Bronchial epithelial cell (primary cell): ENCODE measurements around the gene WDR86. TPM values are rescaled to one million over a fixed set of nuclear protein-coding genes. Genes with fewer than 3 reads are reported as not detected.
A peak's percentile ranks its signal among the peaks of the same experiment; 100 is the strongest.

ENCODE experiments used
- DNase-seq: peaks from one replicate; pipeline ENCODE4 v3.0.0-alpha.2; 2010; ENCODE audit warnings: low read depth
- FAIRE-seq: peaks from 2 replicates; lab custom pipeline; 2011; peaks lifted over from hg19 to GRCh38; lab: Jason Lieb, UNC
- H3K27me3 ChIP-seq: 2 replicates; pipeline ENCODE4 v1.5.1; 2011; ENCODE audit warnings: low read length; ENCODE audit not compliant: control insufficient read depth, insufficient read depth
- H3K36me3 ChIP-seq: 2 replicates; pipeline ENCODE4 v1.5.1; 2011; ENCODE audit warnings: low read length; ENCODE audit not compliant: control insufficient read depth, insufficient read depth
- H3K4me3 ChIP-seq: 2 replicates; pipeline ENCODE4 v1.5.1; 2011; ENCODE audit warnings: mild to moderate bottlenecking, low read depth, low read length, control low read depth
- total RNA-seq: library from RNA; depleted of rRNA; stranded (reverse); fragments of >200 nt; gene quantifications from 2 replicates; pipeline ENCODE4 v1.2.1, GENCODE V29; 2014
- TF ChIP-seq, protein P1 (sequence below): IDR thresholded peaks from 2 replicates; pipeline ENCODE4 v1.5.1; 2011; ENCODE audit warnings: mild to moderate bottlenecking, moderate library complexity, low read length, control low read depth, inconsistent platforms; ENCODE audit not compliant: insufficient read depth, severe bottlenecking

The WDR86 gene
- total RNA-seq, 1 donor from 2014 or later = 0.79 TPM

DNA sequence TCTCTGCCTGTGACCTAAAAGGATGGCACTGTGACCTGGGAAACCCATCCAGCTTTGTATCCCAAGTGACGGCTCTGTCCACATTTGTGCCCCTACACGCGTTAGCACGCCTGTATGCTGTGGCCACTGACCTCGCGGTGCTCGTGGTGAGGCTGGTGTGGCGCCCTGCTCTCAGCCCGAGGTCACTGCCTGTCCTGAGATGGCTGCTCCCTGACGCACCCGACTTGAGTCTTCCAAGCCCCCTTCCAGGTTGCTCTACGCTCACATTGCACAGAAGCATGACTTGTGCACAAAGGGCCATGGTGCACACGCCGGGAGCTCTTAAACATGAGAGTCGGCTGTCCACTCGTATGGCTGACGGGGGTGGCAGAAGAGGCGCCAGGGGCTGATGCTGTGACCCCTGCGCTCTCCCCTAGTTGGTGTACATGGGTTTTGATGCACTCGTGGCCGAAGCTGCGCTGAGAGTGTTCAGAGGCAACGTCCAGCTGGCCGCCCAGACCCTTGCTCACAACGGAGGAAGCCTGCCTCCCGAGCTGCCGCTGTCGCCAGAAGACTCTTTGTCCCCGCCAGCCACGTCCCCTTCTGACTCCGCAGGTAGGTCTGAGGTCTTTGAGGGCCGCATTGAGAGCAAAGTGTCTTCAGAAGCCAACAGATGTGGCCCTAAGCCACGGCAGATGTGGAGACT is 33.5 kb downstream of the WDR86 start:
- FAIRE-seq (peak; percentile 7), DNase-seq (no peak)
- Histone ChIP-seq H3K36me3 (peaks cover 9% of the 10 kb centered on the region), H3K4me3 (no peak overlapping the region), H3K27me3 (peaks cover 3% of the 10 kb centered on the region)
- TF ChIP-seq, protein P1, sequence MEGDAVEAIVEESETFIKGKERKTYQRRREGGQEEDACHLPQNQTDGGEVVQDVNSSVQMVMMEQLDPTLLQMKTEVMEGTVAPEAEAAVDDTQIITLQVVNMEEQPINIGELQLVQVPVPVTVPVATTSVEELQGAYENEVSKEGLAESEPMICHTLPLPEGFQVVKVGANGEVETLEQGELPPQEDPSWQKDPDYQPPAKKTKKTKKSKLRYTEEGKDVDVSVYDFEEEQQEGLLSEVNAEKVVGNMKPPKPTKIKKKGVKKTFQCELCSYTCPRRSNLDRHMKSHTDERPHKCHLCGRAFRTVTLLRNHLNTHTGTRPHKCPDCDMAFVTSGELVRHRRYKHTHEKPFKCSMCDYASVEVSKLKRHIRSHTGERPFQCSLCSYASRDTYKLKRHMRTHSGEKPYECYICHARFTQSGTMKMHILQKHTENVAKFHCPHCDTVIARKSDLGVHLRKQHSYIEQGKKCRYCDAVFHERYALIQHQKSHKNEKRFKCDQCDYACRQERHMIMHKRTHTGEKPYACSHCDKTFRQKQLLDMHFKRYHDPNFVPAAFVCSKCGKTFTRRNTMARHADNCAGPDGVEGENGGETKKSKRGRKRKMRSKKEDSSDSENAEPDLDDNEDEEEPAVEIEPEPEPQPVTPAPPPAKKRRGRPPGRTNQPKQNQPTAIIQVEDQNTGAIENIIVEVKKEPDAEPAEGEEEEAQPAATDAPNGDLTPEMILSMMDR = no peak

DNA sequence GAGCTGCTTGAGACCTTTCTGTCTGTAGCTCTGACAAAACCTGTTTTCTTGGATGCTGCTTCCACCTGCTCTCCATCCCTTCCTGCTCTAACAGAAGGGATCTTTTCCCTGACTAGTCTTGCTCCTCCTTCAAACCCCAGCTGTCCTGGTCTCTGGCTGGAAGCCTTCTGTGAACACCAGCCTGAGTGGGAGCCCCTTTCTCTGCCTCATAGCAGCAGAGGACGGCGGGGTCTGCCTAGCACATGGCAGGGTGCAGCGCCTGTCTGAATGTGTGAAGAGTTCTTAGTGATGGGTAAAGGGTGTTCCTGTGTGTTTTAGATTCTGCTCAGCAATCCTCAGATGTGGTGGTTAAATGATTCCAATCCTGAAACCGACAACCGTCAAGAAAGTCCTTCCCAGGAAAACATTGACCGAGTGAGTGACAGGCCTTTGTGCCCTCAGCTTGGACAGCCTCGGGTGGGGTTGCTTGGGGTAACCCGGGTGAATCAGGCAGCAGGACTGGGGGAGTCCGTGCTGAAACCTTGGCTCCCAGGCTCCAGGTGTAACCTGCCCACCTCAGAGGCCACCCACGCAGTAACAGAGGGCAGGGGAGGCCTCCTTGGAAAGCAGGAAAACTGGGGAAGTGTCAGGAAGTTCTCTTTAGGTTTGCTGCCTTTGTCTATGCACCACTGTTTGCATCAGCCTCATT is 34.2 kb downstream of the WDR86 start:
- Histone ChIP-seq H3K36me3 (peaks cover 9% of the 10 kb centered on the region), H3K4me3 (no peak overlapping the region), H3K27me3 (no peaks in the 10 kb centered on the region)
- DNase-seq (no peak), FAIRE-seq (no peak)
- TF ChIP-seq, protein P1 = no peak

DNA sequence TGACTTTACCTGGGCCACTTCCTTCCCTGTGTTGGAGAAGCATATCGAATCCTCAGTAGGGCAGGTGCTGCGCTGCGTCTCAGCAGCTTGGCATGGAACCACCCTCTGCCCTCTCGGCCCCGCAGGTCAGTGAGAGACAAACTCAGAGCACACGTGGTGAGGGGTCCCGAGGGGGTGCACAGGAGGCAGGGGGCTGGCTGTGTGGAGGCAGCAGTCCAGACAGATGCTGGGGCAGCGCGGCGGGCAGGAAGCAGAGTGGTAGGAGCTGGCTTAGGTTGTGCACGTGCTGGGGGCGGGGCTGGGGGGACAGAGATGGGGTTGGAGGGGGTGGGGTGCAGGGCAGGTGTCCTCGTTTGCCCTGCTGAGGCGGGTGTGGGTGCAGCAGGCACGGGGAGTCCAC is 35.1 kb downstream of the WDR86 start:
- TF ChIP-seq, protein P1 = no peak
- Histone ChIP-seq H3K27me3 (no peaks in the 10 kb centered on the region), H3K4me3 (no peak overlapping the region), H3K36me3 (peaks cover 11% of the 10 kb centered on the region)
- DNase-seq (no peak), FAIRE-seq (no peak)

DNA sequence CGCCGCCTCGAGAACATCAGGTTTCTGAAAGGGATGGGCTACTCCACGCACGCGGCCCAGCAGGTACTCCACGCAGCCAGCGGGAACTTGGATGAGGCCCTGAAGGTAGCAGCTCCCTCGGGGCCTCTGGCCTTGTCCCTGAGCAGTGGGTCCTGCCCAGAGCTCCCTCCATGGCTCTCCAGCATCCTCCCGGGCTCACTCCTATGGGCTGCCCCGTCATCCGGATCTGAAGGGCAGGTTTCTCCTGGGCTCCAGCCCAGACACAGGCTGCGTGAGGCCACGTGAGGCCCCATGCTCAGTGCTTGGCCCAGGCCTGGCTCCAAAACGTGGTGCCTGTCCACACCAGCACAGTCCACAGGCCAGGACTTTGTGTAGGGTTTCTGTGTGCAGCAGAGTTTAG is 35.7 kb downstream of the WDR86 start:
- TF ChIP-seq, protein P1 = no peak
- FAIRE-seq (no peak), DNase-seq (no peak)
- no peak overlapping the region for H3K4me3 ChIP-seq
- peaks cover 14% of the 10 kb centered on the region for H3K36me3 ChIP-seq
- H3K27me3 ChIP-seq = no peaks in the 10 kb centered on the region

DNA sequence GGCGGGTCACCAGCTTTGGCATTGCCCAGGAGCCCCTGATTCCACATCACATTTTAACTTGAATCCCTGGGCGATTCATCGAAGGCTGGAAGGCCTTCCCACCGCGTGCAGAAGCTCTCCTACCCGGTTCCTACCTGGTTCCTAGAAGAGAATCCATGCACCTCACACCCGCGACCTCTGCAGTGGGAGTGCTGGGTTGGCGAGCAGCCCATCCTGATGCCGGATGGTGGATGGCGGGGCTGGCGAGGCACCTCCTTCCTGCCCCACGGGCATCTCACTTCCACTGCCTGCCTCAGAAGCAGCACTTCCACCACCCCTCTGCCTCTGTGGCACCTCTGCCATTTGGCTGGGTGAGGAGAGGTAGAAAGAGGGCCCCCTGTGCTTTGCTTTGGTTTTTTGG is 36.2 kb downstream of the WDR86 start:
- no peak for DNase-seq
- no peak for FAIRE-seq
- TF ChIP-seq, protein P1 = no peak

More for the DNA sequence above, 36.2 kb downstream of the WDR86 start:
- Histone ChIP-seq H3K27me3 (no peaks in the 10 kb centered on the region), H3K36me3 (peaks cover 14% of the 10 kb centered on the region), H3K4me3 (no peak overlapping the region)
